ENCODE results near the gene GJA1. TPM values are rescaled to one million over a fixed set of nuclear protein-coding genes. Genes with fewer than 3 reads are reported as not detected.

The GJA1 gene
- total RNA-seq, 2 donors from 2014 or later = 0.08 to 0.16 TPM

DNA sequence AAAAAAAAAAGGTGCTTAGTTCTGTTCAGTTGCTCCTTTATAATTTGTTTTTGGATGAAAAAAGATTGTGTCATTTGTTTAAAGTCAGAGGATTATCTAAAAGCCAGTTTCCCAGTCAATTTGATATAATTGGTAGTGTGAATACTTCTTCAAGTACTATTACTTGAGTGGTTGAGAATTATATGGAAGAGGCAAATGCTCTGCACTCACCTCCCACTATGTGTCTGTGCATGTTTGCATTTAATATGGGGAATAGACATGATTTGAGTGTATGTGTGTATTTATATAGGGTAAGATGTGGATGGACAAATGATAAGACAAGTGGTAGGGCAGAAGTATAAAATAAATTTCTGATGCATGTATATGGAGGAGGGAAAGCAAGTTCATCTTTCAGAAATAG lies 15.8 kb downstream of the GJA1 start:
- ATAC-seq = no peak
- no peak for DNase-seq (ENCODE audit: low spot score in 2 of 2)
- Mint-ChIP-seq H3K27ac (no peak overlapping the region), H3K9me3 (no peaks in the 10 kb centered on the region), H3K36me3 (no peaks in the 10 kb centered on the region)

DNA sequence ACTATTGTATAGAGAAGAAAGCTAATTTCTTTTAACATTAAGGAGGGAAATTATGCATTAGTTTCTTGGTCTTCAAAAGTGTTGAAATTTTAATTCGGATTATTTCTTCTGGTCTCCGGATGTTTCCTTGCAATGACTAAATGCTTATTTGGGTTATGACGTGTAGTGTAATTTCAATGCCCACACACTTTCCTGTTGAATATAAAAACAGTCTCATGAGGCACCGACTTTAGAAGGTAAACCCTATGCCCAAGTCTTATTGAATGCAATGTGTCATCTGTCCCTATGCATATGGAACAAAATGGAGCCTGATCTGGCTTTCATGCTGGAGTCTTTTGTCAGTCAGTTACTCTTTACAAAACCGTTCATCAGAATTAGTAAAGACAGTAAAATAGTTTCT lies 17.7 kb downstream of the GJA1 start:
- Mint-ChIP-seq H3K27ac (no peak overlapping the region), H3K36me3 (no peaks in the 10 kb centered on the region), H3K9me3 (no peaks in the 10 kb centered on the region)
- no peak for DNase-seq (ENCODE audit: low spot score in 2 of 2)
- no peak for ATAC-seq

DNA sequence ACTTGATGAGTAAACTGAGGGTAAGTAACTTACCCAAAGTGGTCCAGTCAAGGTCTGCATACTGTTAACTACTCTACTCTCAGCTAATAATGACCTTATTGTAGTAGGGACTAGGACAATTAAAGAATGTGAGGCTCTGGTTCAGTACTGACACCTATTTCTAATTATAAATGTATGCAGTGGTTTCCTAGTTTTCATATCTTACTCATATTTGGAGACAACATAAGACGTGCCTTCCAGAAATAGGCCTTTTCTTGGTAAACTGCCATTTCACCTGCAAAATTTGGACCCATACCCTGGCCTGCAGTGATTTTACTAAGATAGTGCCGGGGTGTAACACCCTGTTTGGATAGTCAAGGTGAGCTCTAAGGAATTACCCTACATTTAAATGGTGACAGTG lies 24.7 kb downstream of the GJA1 start:
- no peaks in the 10 kb centered on the region for H3K36me3 Mint-ChIP-seq
- no peak overlapping the region for H3K27ac Mint-ChIP-seq
- no peaks in the 10 kb centered on the region for H3K9me3 Mint-ChIP-seq
- no peak for DNase-seq (ENCODE audit: low spot score in 2 of 2)
- ATAC-seq = no peak

DNA sequence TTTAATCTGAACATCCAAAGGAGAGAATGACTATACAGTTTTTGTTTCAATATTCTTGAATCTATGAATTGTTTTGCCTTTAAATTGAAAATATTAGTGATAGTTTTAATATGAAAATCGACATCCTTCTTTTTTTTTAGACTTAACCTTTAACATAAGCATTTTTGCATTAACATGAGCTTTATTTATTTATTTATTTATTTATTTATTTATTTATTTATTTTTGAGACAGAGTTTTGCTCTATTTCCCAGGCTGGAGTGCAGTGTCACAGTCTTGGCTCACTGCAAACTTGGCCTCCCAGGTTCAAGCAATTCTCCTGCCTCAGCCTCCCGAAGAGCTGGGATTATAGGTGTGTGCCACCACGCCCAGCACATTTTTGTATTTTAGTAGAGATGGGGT lies 27.6 kb downstream of the GJA1 start:
- ATAC-seq = no peak
- Mint-ChIP-seq H3K27ac (no peak overlapping the region), H3K9me3 (peaks cover 0 to 4% of the 10 kb centered on the region in 2 donors), H3K36me3 (no peaks in the 10 kb centered on the region)
- DNase-seq (ENCODE audit: low spot score in 2 of 2) = no peak

DNA sequence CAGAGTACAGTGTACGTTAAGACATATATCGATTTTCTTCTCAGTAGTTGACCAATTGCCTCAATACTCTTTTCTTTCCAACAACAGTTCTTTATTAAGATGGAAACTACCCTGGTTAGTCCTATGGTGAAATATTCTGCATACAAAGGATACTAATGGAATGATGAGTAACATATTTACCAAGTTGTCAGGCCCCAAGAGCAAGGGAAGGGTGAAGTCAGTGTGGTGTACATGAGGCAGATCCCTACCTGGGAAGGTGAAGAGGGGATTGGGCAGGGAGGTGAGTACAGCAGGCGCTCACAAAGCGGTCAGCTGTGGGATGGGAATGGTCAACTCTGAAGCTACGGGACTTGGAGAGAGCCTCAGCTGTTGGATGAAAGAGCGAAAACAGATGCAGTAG lies 29.7 kb downstream of the GJA1 start:
- Mint-ChIP-seq H3K9me3 (peaks cover 0 to 4% of the 10 kb centered on the region in 2 donors), H3K36me3 (no peaks in the 10 kb centered on the region), H3K27ac (no peak overlapping the region)
- DNase-seq (ENCODE audit: low spot score in 2 of 2) = no peak
- ATAC-seq = no peak

DNA sequence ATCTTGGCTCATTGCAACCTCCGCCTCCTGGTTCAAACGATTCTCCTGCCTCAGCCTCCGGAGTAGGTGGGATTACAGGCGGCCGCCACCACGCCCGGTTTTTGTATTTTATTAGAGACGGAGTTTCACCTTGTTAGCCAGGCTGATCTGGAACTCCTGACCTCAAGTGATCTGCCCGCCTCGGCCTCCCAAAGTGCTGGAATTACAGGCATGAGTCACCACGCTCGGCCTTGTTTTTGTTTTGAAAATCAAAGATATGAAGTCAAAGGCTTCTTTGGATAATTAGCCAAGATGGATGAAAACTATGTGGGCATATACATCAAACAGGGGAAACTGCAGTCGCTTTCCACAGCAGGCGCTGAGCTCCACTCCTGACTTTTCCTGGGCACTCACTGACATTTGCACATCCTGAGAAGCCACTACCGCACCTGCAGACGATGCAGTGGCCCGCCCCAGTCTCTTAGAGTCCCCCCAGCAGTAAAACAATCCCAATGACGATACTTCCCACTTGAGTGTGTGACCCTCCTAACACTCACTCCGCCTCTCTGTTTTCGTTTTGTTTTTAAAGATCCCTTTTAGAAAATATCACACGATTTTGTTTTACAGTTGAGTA lies 44.1 kb downstream of the GJA1 start:
- no peaks in the 10 kb centered on the region for H3K9me3 Mint-ChIP-seq
- no peaks in the 10 kb centered on the region for H3K36me3 Mint-ChIP-seq
- no peak for DNase-seq (ENCODE audit: low spot score in 2 of 2)
- no peak for ATAC-seq
- H3K27ac Mint-ChIP-seq = no peak overlapping the region

DNA sequence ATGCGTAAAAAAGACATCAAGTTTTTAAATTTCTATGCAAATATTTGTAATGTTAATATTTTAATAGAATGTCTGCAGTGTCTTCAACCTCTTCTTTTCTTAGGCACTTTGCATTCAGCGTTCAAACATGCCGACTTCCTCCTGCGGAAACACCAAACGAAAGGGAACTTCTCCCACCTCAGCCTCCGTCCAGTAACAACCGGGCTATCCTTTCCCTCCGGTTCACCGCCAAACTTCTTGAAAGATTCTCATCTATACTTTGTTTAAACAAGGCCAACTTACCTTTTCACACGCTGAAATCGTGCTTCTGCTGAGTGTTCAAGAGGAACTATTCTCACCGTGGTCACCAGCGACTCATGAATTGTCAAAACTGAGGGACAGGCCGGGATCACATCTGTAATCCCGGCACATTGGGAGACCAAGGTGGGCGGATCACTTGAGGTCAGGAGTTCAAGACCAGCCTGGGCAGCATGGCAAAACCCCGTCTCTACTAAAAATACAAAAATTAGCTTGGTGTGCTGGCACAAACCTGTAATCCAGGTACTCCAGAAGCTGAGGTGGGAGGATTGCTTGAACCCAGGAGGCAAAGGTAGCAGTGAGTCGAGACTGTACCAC lies 44.8 kb downstream of the GJA1 start:
- no peak for DNase-seq (ENCODE audit: low spot score in 2 of 2)
- no peak for ATAC-seq
- Mint-ChIP-seq H3K27ac (no peak overlapping the region), H3K36me3 (no peaks in the 10 kb centered on the region), H3K9me3 (no peaks in the 10 kb centered on the region)

DNA sequence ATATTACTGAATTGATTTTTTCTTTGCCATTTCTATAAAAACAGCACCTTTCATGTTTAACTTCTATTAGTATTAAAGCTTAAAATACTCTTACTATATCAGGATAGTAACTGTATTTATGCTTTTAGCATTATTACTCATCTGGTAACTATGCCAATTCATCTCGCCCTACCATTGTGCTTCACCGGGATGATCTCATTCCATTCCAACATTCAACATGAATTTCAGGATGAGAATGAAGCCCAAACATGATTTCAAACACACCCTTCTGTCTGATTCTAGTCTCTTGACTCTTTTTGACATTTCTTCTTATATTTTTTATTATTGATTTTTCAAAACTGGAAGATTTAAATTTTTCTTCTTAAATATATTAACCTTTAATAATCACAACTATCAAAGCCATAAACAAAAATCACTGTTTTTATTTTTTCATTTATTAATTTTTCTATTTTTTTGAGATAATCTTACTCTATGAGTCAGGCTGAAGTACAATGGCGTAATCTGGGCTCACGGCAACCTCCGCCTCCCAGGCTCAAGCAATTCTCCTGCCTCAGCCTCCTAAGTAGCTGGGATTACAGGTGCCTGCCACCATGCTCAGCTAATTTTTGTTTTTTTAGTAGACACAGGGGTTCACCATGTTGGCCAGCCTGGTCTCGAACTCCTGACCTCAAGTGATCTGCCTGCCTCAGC lies 46.7 kb downstream of the GJA1 start:
- Mint-ChIP-seq H3K36me3 (no peaks in the 10 kb centered on the region), H3K9me3 (no peaks in the 10 kb centered on the region), H3K27ac (no peak overlapping the region)
- ATAC-seq (no peak), DNase-seq (ENCODE audit: low spot score in 2 of 2) (no peak)

DNA sequence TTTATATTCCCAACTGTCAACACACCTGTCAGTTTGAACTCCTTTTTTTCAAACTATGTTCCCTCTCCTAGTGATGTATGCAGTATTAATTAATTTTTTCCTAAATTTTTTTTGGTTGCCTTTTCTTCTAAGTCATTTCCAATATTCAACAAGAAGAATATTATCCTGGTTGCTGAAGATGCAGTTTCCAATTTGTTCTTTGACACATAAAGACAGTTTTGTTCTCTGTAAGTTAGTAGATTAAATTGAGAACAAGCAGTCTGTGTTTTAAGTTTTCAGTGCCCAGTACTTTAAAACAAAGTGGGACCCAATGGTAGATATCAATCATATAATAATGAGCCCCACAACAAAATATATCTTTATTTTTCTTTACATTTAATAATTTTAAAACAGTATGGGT lies 47.3 kb downstream of the GJA1 start:
- no peak overlapping the region for H3K27ac Mint-ChIP-seq
- H3K9me3 Mint-ChIP-seq = no peaks in the 10 kb centered on the region
- no peaks in the 10 kb centered on the region for H3K36me3 Mint-ChIP-seq
- DNase-seq (ENCODE audit: low spot score in 2 of 2) (no peak), ATAC-seq (no peak)

DNA sequence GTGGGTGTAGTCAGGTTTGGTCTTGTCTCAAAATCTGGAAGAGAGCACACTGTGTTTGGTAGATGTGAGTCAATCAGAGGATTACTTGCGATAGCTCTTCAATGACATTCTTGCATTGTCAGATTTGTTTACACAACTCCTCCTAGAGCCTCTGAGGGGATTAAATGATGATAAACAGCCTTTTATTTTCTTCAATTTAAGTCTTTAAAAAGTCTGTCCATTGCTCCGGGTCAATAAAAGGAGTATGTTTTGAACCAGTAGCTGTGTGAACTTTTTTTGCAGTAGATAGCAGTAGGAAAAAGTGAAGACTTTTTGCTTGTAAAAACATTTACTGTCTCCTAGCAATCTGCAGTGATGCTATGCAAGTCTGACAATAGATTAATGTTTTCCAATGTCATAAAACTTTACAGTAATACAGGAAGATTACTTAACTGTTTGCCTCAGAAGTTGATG lies 49.9 kb downstream of the GJA1 start:
- H3K27ac Mint-ChIP-seq = no peak overlapping the region
- DNase-seq (ENCODE audit: low spot score in 2 of 2) (no peak), ATAC-seq (no peak)
- no peaks in the 10 kb centered on the region for H3K36me3 Mint-ChIP-seq
- no peaks in the 10 kb centered on the region for H3K9me3 Mint-ChIP-seq

DNA sequence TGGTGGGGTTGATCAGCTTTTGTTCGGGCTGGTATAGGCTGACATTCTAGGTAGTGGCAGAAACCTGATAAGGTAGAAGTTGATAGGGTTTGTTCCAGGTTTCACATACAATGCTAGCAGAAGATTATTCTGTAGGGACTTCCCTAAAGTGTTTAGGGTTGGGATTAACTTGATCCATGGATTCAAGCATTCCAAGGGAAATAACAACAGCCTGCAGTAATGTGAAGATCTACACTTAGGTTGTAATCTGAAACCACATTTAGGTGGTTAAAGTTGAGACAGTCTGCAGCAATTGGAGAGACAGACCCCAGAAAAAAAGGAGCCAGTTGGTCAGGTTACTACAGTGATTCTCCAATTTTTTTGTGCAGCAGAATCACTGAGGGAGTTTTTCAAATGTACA lies 56.1 kb downstream of the GJA1 start:
- H3K36me3 Mint-ChIP-seq = no peaks in the 10 kb centered on the region
- ATAC-seq (no peak), DNase-seq (ENCODE audit: low spot score in 2 of 2) (no peak)
- H3K27ac Mint-ChIP-seq = no peak overlapping the region
- H3K9me3 Mint-ChIP-seq = no peaks in the 10 kb centered on the region

DNA sequence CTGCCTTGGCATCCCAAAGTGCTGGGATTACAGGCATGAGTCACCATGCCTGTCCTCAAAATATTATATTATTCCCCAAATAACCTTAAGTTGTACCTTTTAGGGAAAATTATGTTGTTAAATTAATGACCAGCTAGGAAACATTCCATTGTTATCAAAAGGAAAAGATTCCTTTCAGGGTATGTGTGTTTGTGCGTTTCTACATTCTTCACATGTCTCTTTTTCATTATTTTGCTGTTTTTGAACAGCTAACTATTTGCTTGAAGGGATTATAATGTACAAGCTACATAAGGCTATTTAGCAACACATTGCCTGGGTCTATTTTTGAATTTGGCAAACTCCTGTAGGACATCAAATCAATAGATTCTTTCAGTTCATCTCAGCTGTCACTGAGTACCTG lies 57.1 kb downstream of the GJA1 start:
- no peak for ATAC-seq
- DNase-seq (ENCODE audit: low spot score in 2 of 2) = no peak
- H3K36me3 Mint-ChIP-seq = no peaks in the 10 kb centered on the region
- no peaks in the 10 kb centered on the region for H3K9me3 Mint-ChIP-seq
- no peak overlapping the region for H3K27ac Mint-ChIP-seq

DNA sequence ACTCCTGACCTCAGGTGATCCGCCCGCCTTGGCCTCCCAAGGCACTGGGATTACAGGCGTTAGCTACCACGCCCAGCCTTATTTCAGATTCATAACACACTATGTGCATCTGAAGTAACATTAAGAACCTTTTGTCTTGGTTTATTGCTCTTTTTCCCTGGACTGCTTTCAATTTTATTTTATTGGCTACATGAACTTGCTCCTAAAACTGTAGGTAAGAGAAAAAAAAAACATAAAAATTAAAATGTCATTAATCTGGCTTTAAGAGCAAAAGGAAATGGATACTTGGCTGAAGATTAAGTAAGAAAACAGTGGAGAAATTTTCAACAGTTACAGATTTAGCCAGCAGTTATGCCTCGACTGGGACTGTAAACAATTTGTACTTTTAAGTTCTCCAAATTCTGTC lies 62.5 kb downstream of the GJA1 start:
- no peak for ATAC-seq
- Mint-ChIP-seq H3K36me3 (no peaks in the 10 kb centered on the region), H3K9me3 (no peaks in the 10 kb centered on the region), H3K27ac (no peak overlapping the region)
- DNase-seq (ENCODE audit: low spot score in 2 of 2) = no peak

DNA sequence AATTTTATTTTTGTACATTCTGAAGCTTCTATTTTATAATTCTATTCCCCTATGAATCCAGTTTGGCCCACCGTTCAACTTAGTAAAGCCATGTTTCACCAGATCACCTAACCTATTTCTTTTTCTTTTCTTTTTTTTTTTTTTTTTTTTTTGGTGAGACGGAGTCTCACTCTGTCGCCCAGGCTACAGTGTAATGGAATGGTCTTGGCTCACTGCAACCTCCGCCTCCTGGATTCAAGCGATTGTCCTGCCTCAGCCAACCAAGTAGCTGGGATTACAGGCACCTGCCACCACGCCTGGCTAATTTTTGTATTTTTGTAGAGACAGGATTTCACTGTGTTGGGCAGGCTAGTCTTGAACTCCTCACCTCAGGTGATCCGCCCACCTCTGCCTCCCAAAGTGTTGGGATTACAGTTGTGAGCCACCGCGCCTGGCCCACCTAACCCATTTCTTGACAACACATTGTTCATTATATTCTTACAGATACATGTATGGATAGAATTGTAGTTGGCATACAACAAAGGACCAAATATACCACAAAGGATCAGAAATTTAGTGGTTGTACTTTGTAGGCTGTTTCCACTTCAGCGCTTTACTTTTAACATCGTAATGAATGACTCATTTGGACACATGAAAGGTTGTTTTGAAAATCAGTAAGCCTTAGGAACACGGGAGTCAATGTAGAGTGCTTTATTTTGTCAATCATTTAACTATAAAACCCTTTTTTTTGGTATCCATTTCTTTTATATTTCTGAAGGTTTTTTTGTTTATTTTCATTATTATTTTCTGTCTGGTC lies 63.2 kb downstream of the GJA1 start:
- ATAC-seq = peak in 1 of 2 donors; percentile 92
- no peak overlapping the region for H3K27ac Mint-ChIP-seq
- no peaks in the 10 kb centered on the region for H3K9me3 Mint-ChIP-seq
- no peaks in the 10 kb centered on the region for H3K36me3 Mint-ChIP-seq
- no peak for DNase-seq (ENCODE audit: low spot score in 2 of 2)
